GM21381 (cell line): ENCODE data around the gene SPOCD1.

ENCODE experiments used
- ATAC-seq: cut with Tn5 transposase; IDR thresholded peaks from one replicate; pipeline ENCODE4 v1.9.1; 2021; ENCODE audit warnings: mild to moderate bottlenecking, moderate library complexity; ENCODE audit not compliant: unreplicated experiment

Gene SPOCD1

GRCh38 chr1:31742462-31743212, 73.2 kb downstream of the SPOCD1 start:
- no peak for ATAC-seq
